ENCODE data around the gene PCYT1A. TPM values are rescaled to one million over a fixed set of nuclear protein-coding genes. Genes with fewer than 3 reads are reported as not detected.
"Not testable (repeated sequence)": the region's sequence is repeated elsewhere in the genome, so short reads cannot be mapped to it uniquely, and the experiment has no call there.

Gene PCYT1A
- total and polyA plus RNA-seq, 4 donors, result 26.7 to 65.0 (median 46.0) TPM

- ATAC-seq (ENCODE audit: low FRiP score) (no peak), DNase-seq (no peak)
- Histone ChIP-seq H3K36me3 (ENCODE audit: control insufficient read depth in 1 of 2, insufficient read depth in 2 of 2, low read length in 1 of 2) (no peaks in the 10 kb centered on the region), H3K27ac (ENCODE audit: low read depth in 1 of 2, low read length in 2 of 2) (no peak overlapping the region), H3K4me3 (ENCODE audit: low read length in 2 of 2) (no peak overlapping the region), H3K4me1 (ENCODE audit: control insufficient read depth in 1 of 2, insufficient read depth in 2 of 2, low read length in 2 of 2) (no peaks in the 10 kb centered on the region), H3K27me3 (ENCODE audit: control insufficient read depth in 1 of 2, insufficient read depth in 2 of 2, low read length in 1 of 2) (no peaks in the 10 kb centered on the region), H3K9me3 (ENCODE audit: control insufficient read depth, low read length) (no peaks in the 10 kb centered on the region)
- 62 to 64% methylated on average over 31 of the region's 31 CpGs for WGBS, 2 donors
- intact Hi-C loops (cut with DNase I), result no loop called here
Observed at GRCh38 chr3:196186651-196187573, 100.6 kb downstream of the PCYT1A start.

- intact Hi-C loops (cut with DNase I), result no loop called here
- no peaks in the 10 kb centered on the region for H3K36me3 ChIP-seq (ENCODE audit: control insufficient read depth in 1 of 2, insufficient read depth in 2 of 2, low read length in 1 of 2)
- no peaks in the 10 kb centered on the region for H3K9me3 ChIP-seq (ENCODE audit: control insufficient read depth, low read length)
- ATAC-seq (ENCODE audit: low FRiP score), result no peak
- DNase-seq, result no peak
- WGBS, 2 donors, result 95 to 96% methylated on average over 15 of the region's 15 CpGs
- no peak overlapping the region for H3K27ac ChIP-seq (ENCODE audit: low read depth in 1 of 2, low read length in 2 of 2)
- no peaks in the 10 kb centered on the region for H3K27me3 ChIP-seq (ENCODE audit: control insufficient read depth in 1 of 2, insufficient read depth in 2 of 2, low read length in 1 of 2)
- H3K4me3 ChIP-seq (ENCODE audit: low read length in 2 of 2), result no peak overlapping the region
- no peaks in the 10 kb centered on the region for H3K4me1 ChIP-seq (ENCODE audit: control insufficient read depth in 1 of 2, insufficient read depth in 2 of 2, low read length in 2 of 2)
Observed at GRCh38 chr3:196184881-196185280, 102.6 kb downstream of the PCYT1A start.

GRCh38 chr3:196184169-196184432 is 103.4 kb downstream of the PCYT1A start:
- H3K27me3 ChIP-seq (ENCODE audit: control insufficient read depth in 1 of 2, insufficient read depth in 2 of 2, low read length in 1 of 2); H3K27ac ChIP-seq (ENCODE audit: low read depth in 1 of 2, low read length in 2 of 2); intact Hi-C loops (cut with DNase I); H3K9me3 ChIP-seq (ENCODE audit: control insufficient read depth, low read length); H3K4me1 ChIP-seq (ENCODE audit: control insufficient read depth in 1 of 2, insufficient read depth in 2 of 2, low read length in 2 of 2); H3K4me3 ChIP-seq (ENCODE audit: low read length in 2 of 2); H3K36me3 ChIP-seq (ENCODE audit: control insufficient read depth in 1 of 2, insufficient read depth in 2 of 2, low read length in 1 of 2); DNase-seq; ATAC-seq (ENCODE audit: low FRiP score): not testable (repeated sequence)
- WGBS, 2 donors, result 89 to 91% methylated on average over 4 of the region's 4 CpGs

GRCh38 chr3:196181127-196181546 is 106.4 kb downstream of the PCYT1A start:
- no peaks in the 10 kb centered on the region for H3K9me3 ChIP-seq (ENCODE audit: control insufficient read depth, low read length)
- no peaks in the 10 kb centered on the region for H3K4me1 ChIP-seq (ENCODE audit: control insufficient read depth in 1 of 2, insufficient read depth in 2 of 2, low read length in 2 of 2)
- no peak overlapping the region for H3K27ac ChIP-seq (ENCODE audit: low read depth in 1 of 2, low read length in 2 of 2)
- 81 to 88% methylated on average over 10 of the region's 10 CpGs for WGBS, 2 donors
- H3K36me3 ChIP-seq (ENCODE audit: control insufficient read depth in 1 of 2, insufficient read depth in 2 of 2, low read length in 1 of 2), result no peaks in the 10 kb centered on the region
- no peak overlapping the region for H3K4me3 ChIP-seq (ENCODE audit: low read length in 2 of 2)
- H3K27me3 ChIP-seq (ENCODE audit: control insufficient read depth in 1 of 2, insufficient read depth in 2 of 2, low read length in 1 of 2), result no peaks in the 10 kb centered on the region
- intact Hi-C loops (cut with DNase I), result no loop called here
- ATAC-seq (ENCODE audit: low FRiP score) (no peak), DNase-seq (no peak)

- H3K36me3 ChIP-seq (ENCODE audit: control insufficient read depth in 1 of 2, insufficient read depth in 2 of 2, low read length in 1 of 2), result no peaks in the 10 kb centered on the region
- H3K4me1 ChIP-seq (ENCODE audit: control insufficient read depth in 1 of 2, insufficient read depth in 2 of 2, low read length in 2 of 2), result no peaks in the 10 kb centered on the region
- intact Hi-C loops (cut with DNase I), result no loop called here
- whole genome bisulfite sequencing, 2 donors, result 78 to 85% methylated on average over 9 of the region's 9 CpGs
- H3K27me3 ChIP-seq (ENCODE audit: control insufficient read depth in 1 of 2, insufficient read depth in 2 of 2, low read length in 1 of 2), result no peaks in the 10 kb centered on the region
- DNase-seq (peak; percentile 32 to 52), ATAC-seq (ENCODE audit: low FRiP score) (no peak)
- H3K9me3 ChIP-seq (ENCODE audit: control insufficient read depth, low read length), result no peaks in the 10 kb centered on the region
- H3K4me3 ChIP-seq (ENCODE audit: low read length in 2 of 2), result no peak overlapping the region
- H3K27ac ChIP-seq (ENCODE audit: low read depth in 1 of 2, low read length in 2 of 2), result no peak overlapping the region
Observed at GRCh38 chr3:196180346-196180745, 107.2 kb downstream of the PCYT1A start.

Other genes with a start within 250 kb of the PCYT1A start
- gene TFRC, start 205.6 kb downstream of the PCYT1A start, total RNA-seq, result 100 to 1,000 TPM in 1 of 2 donors, 10 to 100 TPM in 1; 81.8 to 141 TPM
- gene TFRC, start 205.6 kb downstream of the PCYT1A start, polyA plus RNA-seq, result 10 to 100 TPM; 19.5 to 23.7 TPM
- gene ZDHHC19, start 76.3 kb downstream of the PCYT1A start, total RNA-seq, result under 1 TPM; 0.72 to 0.97 TPM
- gene ZDHHC19, start 76.3 kb downstream of the PCYT1A start, polyA plus RNA-seq, result not detected
- gene SLC51A, start 71.2 kb downstream of the PCYT1A start, total RNA-seq, result under 1 TPM in 1 of 2 donors, not detected in 1; 0.49 TPM
- 10 to 100 TPM in 1 of 2 donors, not detected in 1; 10.6 TPM for gene SLC51A, start 71.2 kb downstream of the PCYT1A start, polyA plus RNA-seq
- 1 to 10 TPM; 4.7 to 5.3 TPM for gene DYNLT2B, start 30.5 kb upstream of the PCYT1A start, total RNA-seq
- gene DYNLT2B, start 30.5 kb upstream of the PCYT1A start, polyA plus RNA-seq, result 10 to 100 TPM; 10.4 to 14.7 TPM
- gene TM4SF19, start 50.7 kb upstream of the PCYT1A start, total RNA-seq, result 1 to 10 TPM in 1 of 2 donors, under 1 TPM in 1; 0.75 to 1.2 TPM
- gene TM4SF19, start 50.7 kb upstream of the PCYT1A start, polyA plus RNA-seq, result under 1 TPM in 1 of 2 donors, not detected in 1; 0.88 TPM
- gene UBXN7, start 144.7 kb upstream of the PCYT1A start, total RNA-seq, result 10 to 100 TPM; 40.4 to 57.1 TPM
- gene UBXN7, start 144.7 kb upstream of the PCYT1A start, polyA plus RNA-seq, result 1 to 10 TPM; 7.7 to 9.4 TPM
- 10 to 100 TPM; 30.2 to 34.9 TPM for gene RNF168, start 216.0 kb upstream of the PCYT1A start, total RNA-seq
- gene RNF168, start 216.0 kb upstream of the PCYT1A start, polyA plus RNA-seq, result 1 to 10 TPM; 4.5 to 6.9 TPM
- not detected for gene SMCO1, start 227.6 kb upstream of the PCYT1A start, total RNA-seq
- gene SMCO1, start 227.6 kb upstream of the PCYT1A start, polyA plus RNA-seq, result not detected

Measured in aorta (tissue), 5 donors.